GM21723 (cell line): ENCODE data around the gene CATSPER1.

ENCODE experiments used
- ATAC-seq: cut with Tn5 transposase; IDR thresholded peaks from one replicate; pipeline ENCODE4 v1.9.1; 2021; ENCODE audit warnings: mild to moderate bottlenecking, moderate library complexity; ENCODE audit not compliant: unreplicated experiment

Gene CATSPER1

GRCh38 chr11:65973439-65974110 lies 52.7 kb downstream of the CATSPER1 start:
- ATAC-seq, result no peak

- ATAC-seq, result no peak
These were observed 54.2 kb downstream of the CATSPER1 start for GRCh38 chr11:65972116-65972515.

- no peak for ATAC-seq
These were observed 57.4 kb downstream of the CATSPER1 start for GRCh38 chr11:65968600-65969482.

- no peak for ATAC-seq
These were observed 58.8 kb downstream of the CATSPER1 start for GRCh38 chr11:65967329-65967934.
